Measurements from ENCODE around the gene KRTAP10-7. TPM values are rescaled to one million over a fixed set of nuclear protein-coding genes. Genes with fewer than 3 reads are reported as not detected.
A peak's percentile ranks its signal among the peaks of the same experiment; 100 is the strongest.
"Not testable (repeated sequence)": the region's sequence is repeated elsewhere in the genome, so short reads cannot be mapped to it uniquely, and the experiment has no call there.

Gene KRTAP10-7
- total RNA-seq, 2 donors from 2014 or later = not detected

GRCh38 chr21:44564886-44565598 is 35.4 kb upstream of the KRTAP10-7 start:
- ATAC-seq (replicated peaks in 1 of 2) (peak in 1 of 2 donors; percentile 45), DNase-seq (no peak)
- Mint-ChIP-seq H3K4me1 (ENCODE audit: low read depth) (peaks cover 14% of the 10 kb centered on the region), H3K27me3 (ENCODE audit: low read depth) (no peaks in the 10 kb centered on the region), H3K27ac (peak overlapping the region; percentile 52), H3K36me3 (ENCODE audit: insufficient read depth in 2 of 2) (peaks cover 3 to 9% of the 10 kb centered on the region in 2 donors), H3K4me3 (peak overlapping the region; percentile 2 to 81), H3K9me3 (peaks cover 12 to 18% of the 10 kb centered on the region in 2 donors)

GRCh38 chr21:44566403-44566802 is 34.0 kb upstream of the KRTAP10-7 start:
- H3K9me3 Mint-ChIP-seq = peaks cover 8% of the 10 kb centered on the region in 2 donors
- DNase-seq = no peak
- peaks cover 0 to 4% of the 10 kb centered on the region in 2 donors for H3K36me3 Mint-ChIP-seq (ENCODE audit: insufficient read depth in 2 of 2)
- no peak overlapping the region for H3K4me3 Mint-ChIP-seq
- peaks cover 14% of the 10 kb centered on the region for H3K4me1 Mint-ChIP-seq (ENCODE audit: low read depth)
- no peak for ATAC-seq (replicated peaks in 1 of 2)
- H3K27me3 Mint-ChIP-seq (ENCODE audit: low read depth) = no peaks in the 10 kb centered on the region
- no peak overlapping the region for H3K27ac Mint-ChIP-seq

DNA sequence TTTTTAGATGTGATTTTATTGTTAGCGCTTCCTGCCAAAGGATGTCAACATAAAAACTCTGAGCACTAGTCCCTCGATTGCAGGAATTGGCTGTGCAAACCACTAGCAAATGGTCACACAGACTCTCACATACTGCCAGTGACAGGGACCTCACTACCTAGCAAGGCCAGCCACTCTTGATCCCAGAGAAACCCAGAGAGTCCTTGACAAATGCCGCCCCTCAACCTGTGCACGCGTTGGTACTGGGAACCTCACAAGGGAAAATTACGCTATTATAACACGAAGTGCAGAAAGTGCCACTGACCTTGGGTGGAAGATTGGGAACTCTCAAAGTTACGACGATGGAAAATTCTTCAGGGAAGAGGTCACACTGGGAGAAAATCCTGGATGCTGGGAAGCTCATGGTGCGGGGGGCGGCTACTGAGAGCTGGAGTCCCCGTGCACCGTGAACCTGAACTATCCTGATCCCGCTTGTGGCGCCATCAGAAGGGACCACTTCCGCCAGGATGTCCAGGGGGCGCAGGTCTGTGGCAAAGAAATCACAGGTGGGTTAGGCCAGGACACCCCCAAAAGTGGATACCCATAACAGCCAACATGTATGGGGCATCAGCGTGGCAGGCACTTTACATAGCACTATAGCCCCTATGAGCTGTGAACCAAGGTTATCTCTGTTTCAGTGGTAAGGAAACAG is 32.8 kb upstream of the KRTAP10-7 start:
- no peak overlapping the region for H3K4me3 Mint-ChIP-seq
- ATAC-seq (replicated peaks in 1 of 2) (no peak), DNase-seq (no peak)
- H3K36me3 Mint-ChIP-seq (ENCODE audit: insufficient read depth in 2 of 2) = peaks cover 0 to 1% of the 10 kb centered on the region in 2 donors
- H3K27me3 Mint-ChIP-seq (ENCODE audit: low read depth) = no peaks in the 10 kb centered on the region
- H3K27ac Mint-ChIP-seq = no peak overlapping the region
- peaks cover 14% of the 10 kb centered on the region for H3K4me1 Mint-ChIP-seq (ENCODE audit: low read depth)
- peaks cover under 1 to 2% of the 10 kb centered on the region in 2 donors for H3K9me3 Mint-ChIP-seq

DNA sequence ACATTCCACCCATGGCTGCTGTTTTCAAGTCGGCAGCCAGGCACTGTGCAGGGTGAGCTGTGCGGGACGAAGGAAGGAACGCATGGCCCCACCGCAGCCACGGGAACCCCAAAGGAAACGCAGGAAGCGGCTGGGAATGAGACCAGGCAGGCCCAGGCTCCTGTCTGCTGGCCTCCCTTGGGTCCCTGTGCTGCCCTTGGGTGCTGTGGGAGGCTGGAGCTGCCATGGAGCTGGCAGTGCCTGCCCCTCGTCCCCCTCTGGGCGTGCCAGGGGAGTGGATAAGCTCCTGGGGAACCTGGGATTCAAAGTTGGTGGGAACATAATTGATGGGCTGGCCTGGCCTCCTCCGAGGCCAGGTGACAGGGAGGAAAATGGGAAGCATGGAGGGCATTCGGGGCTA is 32.1 kb upstream of the KRTAP10-7 start:
- H3K9me3 Mint-ChIP-seq = peaks cover 0 to 1% of the 10 kb centered on the region in 2 donors
- ATAC-seq (replicated peaks in 1 of 2) = no peak
- H3K4me1 Mint-ChIP-seq (ENCODE audit: low read depth) = peaks cover 14% of the 10 kb centered on the region
- DNase-seq = no peak
- no peaks in the 10 kb centered on the region for H3K36me3 Mint-ChIP-seq (ENCODE audit: insufficient read depth in 2 of 2)
- no peaks in the 10 kb centered on the region for H3K27me3 Mint-ChIP-seq (ENCODE audit: low read depth)
- no peak overlapping the region for H3K27ac Mint-ChIP-seq
- H3K4me3 Mint-ChIP-seq = no peak overlapping the region

- no peaks in the 10 kb centered on the region for H3K36me3 Mint-ChIP-seq (ENCODE audit: insufficient read depth in 2 of 2)
- H3K4me1 Mint-ChIP-seq (ENCODE audit: low read depth) = peaks cover 14% of the 10 kb centered on the region
- no peak overlapping the region for H3K4me3 Mint-ChIP-seq
- no peak for ATAC-seq (replicated peaks in 1 of 2)
- no peaks in the 10 kb centered on the region for H3K9me3 Mint-ChIP-seq
- DNase-seq = no peak
- no peaks in the 10 kb centered on the region for H3K27me3 Mint-ChIP-seq (ENCODE audit: low read depth)
- no peak overlapping the region for H3K27ac Mint-ChIP-seq
These were observed 31.5 kb upstream of the KRTAP10-7 start for GRCh38 chr21:44568667-44569556.

- peaks cover 4% of the 10 kb centered on the region for H3K4me1 Mint-ChIP-seq (ENCODE audit: low read depth)
- DNase-seq = no peak
- peaks cover 8% of the 10 kb centered on the region for H3K27me3 Mint-ChIP-seq (ENCODE audit: low read depth)
- H3K9me3 Mint-ChIP-seq = no peaks in the 10 kb centered on the region
- H3K4me3 Mint-ChIP-seq = no peak overlapping the region
- H3K36me3 Mint-ChIP-seq (ENCODE audit: insufficient read depth in 2 of 2) = no peaks in the 10 kb centered on the region
- H3K27ac Mint-ChIP-seq = no peak overlapping the region
- ATAC-seq (replicated peaks in 1 of 2) = no peak
These were observed 30.4 kb upstream of the KRTAP10-7 start for GRCh38 chr21:44569861-44570517.

GRCh38 chr21:44571296-44571695 is 29.1 kb upstream of the KRTAP10-7 start:
- no peak overlapping the region for H3K4me3 Mint-ChIP-seq
- DNase-seq = no peak
- no peaks in the 10 kb centered on the region for H3K9me3 Mint-ChIP-seq
- no peak overlapping the region for H3K27ac Mint-ChIP-seq
- no peaks in the 10 kb centered on the region for H3K36me3 Mint-ChIP-seq (ENCODE audit: insufficient read depth in 2 of 2)
- ATAC-seq (replicated peaks in 1 of 2) = no peak
- H3K27me3 Mint-ChIP-seq (ENCODE audit: low read depth) = peaks cover 10% of the 10 kb centered on the region
- no peaks in the 10 kb centered on the region for H3K4me1 Mint-ChIP-seq (ENCODE audit: low read depth)

- no peak for DNase-seq
- H3K27me3 Mint-ChIP-seq (ENCODE audit: low read depth) = peaks cover 10% of the 10 kb centered on the region
- no peak overlapping the region for H3K4me3 Mint-ChIP-seq
- no peak for ATAC-seq (replicated peaks in 1 of 2)
- no peaks in the 10 kb centered on the region for H3K4me1 Mint-ChIP-seq (ENCODE audit: low read depth)
- peaks cover 0 to 3% of the 10 kb centered on the region in 2 donors for H3K36me3 Mint-ChIP-seq (ENCODE audit: insufficient read depth in 2 of 2)
- no peak overlapping the region for H3K27ac Mint-ChIP-seq
- no peaks in the 10 kb centered on the region for H3K9me3 Mint-ChIP-seq
These were observed 28.3 kb upstream of the KRTAP10-7 start for GRCh38 chr21:44571844-44572782.

DNA sequence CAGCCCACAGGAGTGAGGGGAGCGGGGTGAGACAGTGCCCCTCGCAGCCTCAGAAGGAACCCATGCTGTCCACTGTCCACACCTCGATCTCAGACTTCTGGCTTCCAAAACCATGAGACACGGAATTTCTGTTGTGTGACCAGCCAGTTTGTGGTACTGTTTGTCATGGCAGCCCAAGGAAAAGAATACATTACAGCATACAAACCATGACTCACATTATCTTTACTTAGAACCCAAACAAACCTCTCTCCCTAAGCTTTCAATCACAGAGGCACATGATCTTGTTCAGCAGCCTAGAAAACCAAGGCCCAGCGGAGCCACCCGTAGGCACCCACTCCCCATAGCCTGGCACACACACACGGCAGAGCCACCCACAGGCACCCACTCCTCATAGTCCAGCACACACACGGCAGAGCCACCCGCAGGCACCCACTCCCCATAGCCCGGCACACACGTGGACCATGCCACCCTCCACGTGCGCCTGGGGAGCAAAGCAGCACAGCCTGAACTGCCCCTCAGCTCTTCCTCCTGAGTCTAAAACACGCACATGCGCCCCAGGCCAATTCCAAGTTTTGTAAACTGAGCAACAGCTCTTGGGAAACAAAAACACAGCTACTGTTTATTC is 27.3 kb upstream of the KRTAP10-7 start:
- Mint-ChIP-seq H3K27me3 (ENCODE audit: low read depth) (peaks cover 10% of the 10 kb centered on the region), H3K4me1 (ENCODE audit: low read depth) (no peaks in the 10 kb centered on the region), H3K27ac (no peak overlapping the region), H3K4me3 (no peak overlapping the region), H3K9me3 (peaks cover 0 to 5% of the 10 kb centered on the region in 2 donors), H3K36me3 (ENCODE audit: insufficient read depth in 2 of 2) (peaks cover 3 to 9% of the 10 kb centered on the region in 2 donors)
- no peak for DNase-seq
- no peak for ATAC-seq (replicated peaks in 1 of 2)

DNA sequence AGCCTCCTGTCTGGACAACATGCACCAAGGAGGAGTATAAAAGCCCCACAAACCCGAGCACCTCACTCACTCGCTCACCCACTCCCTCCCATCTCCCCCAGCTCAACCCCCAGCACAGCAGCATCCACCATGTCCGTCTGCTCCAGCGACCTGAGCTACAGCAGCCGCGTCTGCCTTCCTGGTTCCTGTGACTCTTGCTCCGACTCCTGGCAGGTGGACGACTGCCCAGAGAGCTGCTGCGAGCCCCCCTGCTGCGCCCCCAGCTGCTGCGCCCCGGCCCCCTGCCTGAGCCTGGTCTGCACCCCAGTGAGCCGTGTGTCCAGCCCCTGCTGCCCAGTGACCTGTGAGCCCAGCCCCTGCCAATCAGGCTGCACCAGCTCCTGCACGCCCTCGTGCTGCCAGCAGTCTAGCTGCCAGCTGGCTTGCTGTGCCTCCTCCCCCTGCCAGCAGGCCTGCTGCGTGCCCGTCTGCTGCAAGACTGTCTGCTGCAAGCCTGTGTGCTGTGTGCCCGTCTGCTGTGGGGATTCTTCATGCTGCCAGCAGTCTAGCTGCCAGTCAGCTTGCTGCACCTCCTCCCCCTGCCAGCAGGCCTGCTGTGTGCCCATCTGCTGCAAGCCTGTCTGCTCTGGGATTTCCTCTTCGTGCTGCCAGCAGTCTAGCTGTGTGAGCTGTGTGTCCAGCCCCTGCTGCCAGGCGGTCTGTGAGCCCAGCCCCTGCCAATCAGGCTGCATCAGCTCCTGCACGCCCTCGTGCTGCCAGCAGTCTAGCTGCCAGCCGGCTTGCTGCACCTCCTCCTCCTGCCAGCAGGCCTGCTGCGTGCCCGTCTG is 26.6 kb upstream of the KRTAP10-7 start, which contains the start of gene KRTAP10-4:
TSS of gene KRTAP10-4 (plus strand) at position 100 of the 827 bp plus-strand sequence. CDS start at position 130, 30 bp downstream.
- H3K27ac Mint-ChIP-seq; ATAC-seq (replicated peaks in 1 of 2); H3K4me1 Mint-ChIP-seq (ENCODE audit: low read depth); H3K4me3 Mint-ChIP-seq; H3K9me3 Mint-ChIP-seq; DNase-seq: not testable (repeated sequence)
- H3K27me3 Mint-ChIP-seq (ENCODE audit: low read depth) = peaks cover 10% of the 10 kb centered on the region
- peaks cover 5 to 11% of the 10 kb centered on the region in 2 donors for H3K36me3 Mint-ChIP-seq (ENCODE audit: insufficient read depth in 2 of 2)

All from activated T-cell treated with anti-CD3 and anti-CD28 coated beads, Interleukin-2, amount 50 U/mL, for 72 hours (primary cell).